Lower leg skin (tissue), 4 donors: ENCODE measurements around the gene CD79B. TPM values are rescaled to one million over a fixed set of nuclear protein-coding genes. Genes with fewer than 3 reads are reported as not detected.

ENCODE experiments used
- DNase-seq, 2 donors: peaks; one replicate each; pipeline ENCODE4 v3.0.0-alpha.2; 2019; ENCODE audit warnings: low spot score in 2 of 2
- H3K4me3 ChIP-seq: fragments of 200-600 bp; sonication (generic); 2 replicates; pipeline ENCODE4 v1.5.1; 2017; ENCODE audit warnings: mild to moderate bottlenecking, low read depth; ENCODE audit not compliant: poor library complexity, severe bottlenecking
- POLR2A ChIP-seq, 2 donors: fragments of 450-650 bp; IDR thresholded peaks; one replicate each; pipeline ENCODE4 v1.6.1; 2016 to 2017; ENCODE audit warnings: antibody characterized with exemption in 2 of 2, mild to moderate bottlenecking in 1 of 2, moderate library complexity in 1 of 2
- WGBS, 2 donors: methylation state at CpG; one replicate each; pipeline ENCODE4 v1.1.5; 2018; 5-methylcytosine and 5-hydroxymethylcytosine counted together
- intact Hi-C: fragments of 100-400 bp; cut with DNase I; formaldehyde crosslinking; loops from one replicate; pipeline ENCODE4 v1.15.0; 2023; ENCODE audit warnings: low total_unique reads
- total RNA-seq, 4 donors: library from RNA; depleted of rRNA; stranded (reverse); fragments of >200 nt; gene quantifications; one replicate each; pipeline ENCODE4 v1.1.0, GENCODE V29; 2016
- TF ChIP-seq, protein P1 (sequence below), 3 donors: fragments of 450-650 bp; IDR thresholded peaks; one replicate each; pipeline ENCODE4 v1.5.1; 2016; ENCODE audit warnings: antibody characterized with exemption in 3 of 3, mild to moderate bottlenecking in 3 of 3, moderate library complexity in 2 of 3

Gene CD79B
- total RNA-seq, 4 donors from 2014 or later: 0.72 to 5.8 (median 3.5) TPM

DNA sequence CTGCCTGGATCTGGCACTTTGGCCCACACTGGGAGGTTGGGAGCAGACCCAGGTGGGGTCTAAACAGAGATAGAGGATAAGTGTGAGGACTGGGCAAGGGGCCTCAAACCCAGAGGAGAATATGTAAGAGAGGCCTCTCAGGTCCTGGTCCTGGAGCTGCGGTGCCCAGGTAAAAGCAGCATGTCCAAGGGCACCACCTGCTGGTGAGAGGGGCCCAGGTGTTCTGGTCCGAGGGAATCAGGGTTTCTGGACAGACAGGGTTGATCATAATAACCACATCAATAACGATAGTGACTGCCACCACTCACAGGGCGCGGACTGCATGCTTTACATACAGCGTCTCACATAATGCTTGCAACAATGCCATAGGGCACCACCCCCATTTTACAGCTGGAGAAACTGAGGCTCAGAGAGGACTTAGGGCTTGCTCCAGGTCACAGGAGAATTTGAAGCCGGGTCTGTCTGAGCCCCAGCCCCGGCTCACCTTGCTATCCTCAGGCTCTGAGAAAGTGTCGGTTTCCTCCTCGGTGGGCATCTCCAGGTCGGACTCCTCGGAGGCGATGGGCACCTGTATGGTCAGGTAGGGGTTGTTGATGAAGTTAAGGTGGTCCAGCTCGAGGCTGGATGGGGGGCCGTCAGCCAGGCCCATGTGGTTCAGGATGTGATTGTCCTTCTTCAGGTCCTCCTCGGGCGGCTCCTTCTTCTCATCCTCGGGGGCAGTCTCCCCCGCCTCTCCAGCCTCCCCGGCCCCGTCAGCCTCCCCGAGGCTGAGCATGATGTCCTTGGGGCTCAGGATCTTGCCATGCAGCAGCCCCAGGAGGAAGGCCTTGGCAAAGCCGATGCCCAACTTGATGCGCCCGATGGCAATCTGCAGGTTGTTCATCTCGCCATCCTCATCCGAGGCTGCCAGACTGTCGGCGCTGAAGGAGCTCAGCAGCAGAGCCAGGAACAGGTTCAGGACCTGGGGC is 19.1 kb upstream of the CD79B start:
- TF ChIP-seq, protein P1, sequence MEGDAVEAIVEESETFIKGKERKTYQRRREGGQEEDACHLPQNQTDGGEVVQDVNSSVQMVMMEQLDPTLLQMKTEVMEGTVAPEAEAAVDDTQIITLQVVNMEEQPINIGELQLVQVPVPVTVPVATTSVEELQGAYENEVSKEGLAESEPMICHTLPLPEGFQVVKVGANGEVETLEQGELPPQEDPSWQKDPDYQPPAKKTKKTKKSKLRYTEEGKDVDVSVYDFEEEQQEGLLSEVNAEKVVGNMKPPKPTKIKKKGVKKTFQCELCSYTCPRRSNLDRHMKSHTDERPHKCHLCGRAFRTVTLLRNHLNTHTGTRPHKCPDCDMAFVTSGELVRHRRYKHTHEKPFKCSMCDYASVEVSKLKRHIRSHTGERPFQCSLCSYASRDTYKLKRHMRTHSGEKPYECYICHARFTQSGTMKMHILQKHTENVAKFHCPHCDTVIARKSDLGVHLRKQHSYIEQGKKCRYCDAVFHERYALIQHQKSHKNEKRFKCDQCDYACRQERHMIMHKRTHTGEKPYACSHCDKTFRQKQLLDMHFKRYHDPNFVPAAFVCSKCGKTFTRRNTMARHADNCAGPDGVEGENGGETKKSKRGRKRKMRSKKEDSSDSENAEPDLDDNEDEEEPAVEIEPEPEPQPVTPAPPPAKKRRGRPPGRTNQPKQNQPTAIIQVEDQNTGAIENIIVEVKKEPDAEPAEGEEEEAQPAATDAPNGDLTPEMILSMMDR (IDR thresholded peaks at IDR 0.05): no peak
- intact Hi-C loops: no loop called here
- no peak for DNase-seq
- 80 to 91% methylated on average over 21 to 29 of the region's 29 CpGs for WGBS, 2 donors
- H3K4me3 ChIP-seq: no peak overlapping the region

DNA sequence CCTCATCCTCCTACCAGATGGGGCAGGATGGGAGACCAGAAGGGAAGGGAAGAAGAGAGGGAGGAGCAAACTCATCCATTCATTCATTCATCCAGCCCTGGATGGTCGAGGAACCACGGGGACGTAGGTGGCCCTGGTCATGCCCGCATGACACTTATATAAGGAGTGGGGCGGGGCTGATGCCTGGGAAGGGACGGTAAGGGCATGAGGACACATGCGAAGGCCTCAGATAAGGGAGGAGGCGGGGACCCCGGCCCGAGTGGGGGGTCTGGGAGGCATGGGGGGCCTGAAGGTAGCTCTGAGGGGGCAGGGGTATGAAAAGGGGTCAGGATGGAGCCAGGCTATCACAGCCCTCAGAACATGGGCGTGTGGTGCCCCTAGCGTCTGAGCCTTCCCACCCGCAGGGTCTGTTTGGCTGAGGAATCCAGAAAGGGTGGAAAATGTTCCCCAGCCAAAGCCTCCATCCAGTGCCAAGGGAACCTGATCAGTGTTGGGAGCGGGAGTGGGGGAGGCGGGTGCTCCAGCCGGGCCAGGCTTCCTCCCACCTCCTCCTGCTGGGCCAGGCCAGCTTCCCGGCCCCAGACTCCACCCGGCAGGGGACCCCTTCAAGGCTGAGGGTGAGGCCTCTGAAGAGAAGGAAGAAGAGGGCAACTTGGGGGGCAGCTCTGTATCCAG is 17.6 kb upstream of the CD79B start:
- no peak overlapping the region for H3K4me3 ChIP-seq
- TF ChIP-seq, protein P1 (IDR thresholded peaks at IDR 0.05): no peak
- TF ChIP-seq POLR2A (IDR thresholded peaks at IDR 0.05): no peak
- 66 to 70% methylated on average over 18 of the region's 18 CpGs for WGBS, 2 donors
- intact Hi-C loops: no loop called here
- no peak for DNase-seq

DNA sequence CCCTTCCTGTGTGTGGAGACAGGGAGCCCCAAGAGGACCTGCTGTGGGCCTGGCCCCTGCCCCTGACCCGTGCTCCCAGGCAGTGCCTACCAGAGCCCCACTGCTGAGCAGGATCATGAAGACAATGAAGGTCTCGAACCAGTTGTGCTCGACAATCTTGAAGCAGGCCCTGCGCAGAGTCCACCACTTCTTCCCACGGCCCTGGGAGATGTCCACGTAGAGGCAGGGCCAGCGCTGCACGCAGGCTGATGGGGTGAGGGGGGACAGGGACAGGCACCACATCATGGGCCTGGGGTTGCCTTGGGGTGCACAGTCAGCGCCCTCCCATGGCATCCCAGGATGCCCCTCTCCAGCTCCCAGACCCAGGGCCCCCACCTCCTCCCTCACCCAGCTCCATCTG is 16.4 kb upstream of the CD79B start:
- H3K4me3 ChIP-seq: no peak overlapping the region
- no peak for DNase-seq
- TF ChIP-seq POLR2A (IDR thresholded peaks at IDR 0.05): no peak
- TF ChIP-seq, protein P1 (IDR thresholded peaks at IDR 0.05): no peak
- intact Hi-C loops: no loop called here
- WGBS, 2 donors: 89% methylated on average over 9 of the region's 9 CpGs; no CpG with 5 or more reads in 1 of the 2 donors

DNA sequence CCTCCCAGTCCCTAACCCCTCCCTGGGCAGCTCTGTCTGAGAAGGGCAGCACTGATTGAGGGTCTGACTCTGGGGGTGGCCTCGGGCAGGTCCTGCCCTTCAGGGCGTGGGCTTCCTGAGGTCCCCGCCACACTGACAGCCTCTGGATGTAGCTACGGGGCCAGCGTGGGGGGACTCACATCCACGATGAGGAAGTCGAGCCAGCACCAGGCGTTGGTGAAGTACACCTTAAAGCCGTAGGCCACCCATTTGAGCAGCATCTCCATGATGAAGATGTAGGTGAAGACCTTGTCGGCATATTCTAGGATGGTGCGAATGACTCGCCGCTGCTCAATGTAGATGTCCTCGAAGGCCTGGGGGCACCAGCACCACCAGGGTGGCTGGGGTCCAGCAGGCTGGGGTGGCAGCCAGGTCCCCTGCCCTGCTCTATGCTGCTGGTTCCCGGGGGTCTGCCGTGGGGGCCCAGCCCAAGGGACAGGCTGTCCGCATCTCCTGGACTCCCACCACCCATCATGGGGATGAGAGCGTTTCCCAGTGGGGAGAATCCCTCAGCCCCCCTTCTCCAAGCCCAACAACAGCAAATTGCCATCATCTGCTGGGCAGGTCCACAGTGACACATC is 15.7 kb upstream of the CD79B start:
- no peak for DNase-seq
- H3K4me3 ChIP-seq: no peak overlapping the region
- intact Hi-C loops: no loop called here
- WGBS, 2 donors: 79 to 85% methylated on average over 16 to 18 of the region's 18 CpGs
- TF ChIP-seq, protein P1 (IDR thresholded peaks at IDR 0.05): no peak
- no peak for TF ChIP-seq POLR2A (IDR thresholded peaks at IDR 0.05)

DNA sequence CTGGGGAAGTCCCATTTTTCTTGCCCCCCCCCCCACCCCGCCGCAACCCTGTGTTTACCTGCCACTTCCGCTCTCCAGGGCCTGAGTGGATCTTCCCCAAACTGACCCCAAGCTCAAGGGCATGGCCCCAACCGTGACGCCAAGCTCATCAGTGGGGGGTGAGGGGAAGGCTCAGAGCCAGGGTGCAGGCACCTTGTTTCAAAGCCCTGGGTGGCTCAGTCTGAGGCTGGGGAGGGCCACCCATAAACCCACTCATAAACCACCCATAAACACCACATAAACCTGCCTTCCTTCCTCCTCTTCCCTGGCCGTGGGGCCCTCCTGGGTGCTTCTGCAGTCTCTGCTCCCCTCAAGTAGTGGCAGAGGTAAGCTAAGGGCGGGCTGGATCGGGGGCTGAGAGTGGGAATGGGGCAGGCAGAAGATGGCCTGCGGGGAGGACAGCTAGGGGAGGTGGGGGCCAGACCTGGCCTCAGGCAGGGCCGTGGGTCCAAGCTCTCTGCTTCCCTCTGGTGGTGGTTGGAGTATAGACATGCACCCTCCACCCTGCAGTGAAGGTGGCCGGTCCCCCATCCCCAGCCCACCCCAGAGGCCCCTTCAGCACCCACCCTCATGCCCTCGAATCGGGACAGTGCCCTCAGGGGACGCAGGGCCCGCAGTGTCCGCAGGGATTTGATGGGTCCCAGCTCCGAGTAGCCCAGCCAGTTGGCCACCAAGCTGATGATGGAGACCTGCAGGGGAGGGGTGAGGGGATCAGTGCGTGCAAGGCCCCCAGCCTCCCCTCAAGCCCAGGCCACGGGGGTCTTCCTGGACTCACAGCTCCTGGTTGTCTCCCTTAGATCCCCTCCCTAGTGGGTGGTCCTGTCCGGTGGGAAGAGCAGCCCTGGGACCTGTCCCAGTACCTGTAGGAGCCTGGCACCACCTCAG is 14.6 kb upstream of the CD79B start:
- intact Hi-C loops: no loop called here
- no peak for DNase-seq
- TF ChIP-seq, protein P1 (IDR thresholded peaks at IDR 0.05): no peak
- TF ChIP-seq POLR2A (IDR thresholded peaks at IDR 0.05): no peak

More for the DNA sequence above, 14.6 kb upstream of the CD79B start:
- WGBS, 2 donors: 46 to 50% methylated on average over 12 to 18 of the region's 20 CpGs
- H3K4me3 ChIP-seq: no peak overlapping the region
